Left lung (tissue), 10 donors: ENCODE data around the gene RFK. TPM values are rescaled to one million over a fixed set of nuclear protein-coding genes. Genes with fewer than 3 reads are reported as not detected.

Experiments used
- ATAC-seq: fragments of 200-7000 bp; cut with Tn5 transposase; one replicate; pipeline ENCODE4 v1.9.1; 2020; ENCODE audit warnings: moderate library complexity
- DNase-seq, 4 donors: peaks; one replicate each; pipeline ENCODE4 v3.0.0-alpha.2; 2013 to 2020
- H3K27ac ChIP-seq, 2 donors: fragments of 200-600 bp; sonication (generic) in 1 of 2; one replicate each; pipeline versions ENCODE4 v1.5.0 to v1.8.0; 2020 to 2021
- H3K27me3 ChIP-seq, 2 donors: fragments of 200-600 bp; sonication (generic) in 1 of 2; one replicate each; pipeline versions ENCODE4 v1.5.0 to v1.8.0; 2020 to 2021
- H3K36me3 ChIP-seq, 2 donors: fragments of 200-600 bp; sonication (generic) in 1 of 2; one replicate each; pipeline versions ENCODE4 v1.5.0 to v1.8.0; 2020 to 2021
- H3K4me1 ChIP-seq, 2 donors: fragments of 200-600 bp; one replicate each; pipeline ENCODE4 v1.8.0; 2021
- H3K4me3 ChIP-seq, 2 donors: fragments of 200-600 bp; sonication (generic) in 1 of 2; one replicate each; pipeline versions ENCODE4 v1.5.0 to v1.8.0; 2020 to 2021; ENCODE audit warnings: mild to moderate bottlenecking in 1 of 2
- H3K9me3 ChIP-seq, 2 donors: fragments of 200-600 bp; sonication (generic) in 1 of 2; one replicate each; pipeline versions ENCODE4 v1.5.0 to v1.8.0; 2020 to 2021
- CTCF ChIP-seq, 2 donors: fragments of 200-600 bp; sonication (generic) in 1 of 2; IDR thresholded peaks; one replicate each; pipeline versions ENCODE4 v1.5.0 to v1.8.0; 2021; ENCODE audit warnings: antibody characterized with exemption in 2 of 2
- intact Hi-C, 2 donors: fragments of 100-400 bp; cut with DNase I; formaldehyde crosslinking; loops; one replicate each; pipeline versions ENCODE4 v1.11.2 to v1.14.2; 2022
- polyA plus RNA-seq, 6 donors: library from polyadenylated mRNA; unstranded; fragments of 120-200 nt; gene quantifications; one replicate each; pipeline ENCODE4 v1.2.1, GENCODE V29; 2013; ENCODE audit not compliant: insufficient read length in 6 of 6
- total RNA-seq, 2 donors: library from RNA; stranded (reverse); fragmentation: NEBNext Ultra II Directional; extraction: Animal tissue kit (Norgen Biotek cat#: 25700); gene quantifications; one replicate each; pipeline ENCODE4 v1.2.1, GENCODE V29; 2021
- donor health status: DM: no; HTN: yes; CAD: no.
- donor health status: DM: no; HTN: no; CAD: no.

RFK gene
- total and polyA plus RNA-seq, 8 donors = 15.4 to 23.3 (median 19.6) TPM

GRCh38 chr9:76403352-76403751, 9.1 kb upstream of the RFK start:
- TF ChIP-seq CTCF (IDR thresholded peaks at IDR 0.05) = peak; percentile 36 to 46
- peak; percentile 90 for ATAC-seq
- Histone ChIP-seq H3K9me3 (no peaks in the 10 kb centered on the region), H3K36me3 (no peaks in the 10 kb centered on the region), H3K4me1 (no peaks in the 10 kb centered on the region), H3K4me3 (no peak overlapping the region), H3K27ac (peak overlapping the region in 1 of 2 donors; percentile 57), H3K27me3 (no peaks in the 10 kb centered on the region)
- intact Hi-C loops = no loop called here
- peak in 2 of 4 donors; percentile 22 to 49 for DNase-seq

GRCh38 chr9:76401580-76402354, 7.5 kb upstream of the RFK start:
- Histone ChIP-seq H3K27ac (no peak overlapping the region), H3K9me3 (no peaks in the 10 kb centered on the region), H3K27me3 (no peaks in the 10 kb centered on the region), H3K4me1 (no peaks in the 10 kb centered on the region), H3K36me3 (no peaks in the 10 kb centered on the region), H3K4me3 (no peak overlapping the region)
- no peak for ATAC-seq
- TF ChIP-seq CTCF (IDR thresholded peaks at IDR 0.05) = no peak
- intact Hi-C loops = no loop called here
- DNase-seq = no peak

- Histone ChIP-seq H3K9me3 (no peaks in the 10 kb centered on the region), H3K36me3 (no peaks in the 10 kb centered on the region), H3K27ac (no peak overlapping the region), H3K4me1 (no peaks in the 10 kb centered on the region), H3K4me3 (no peak overlapping the region), H3K27me3 (no peaks in the 10 kb centered on the region)
- intact Hi-C loops = no loop called here
- TF ChIP-seq CTCF (IDR thresholded peaks at IDR 0.05) = no peak
- ATAC-seq (no peak), DNase-seq (no peak)
Measured at GRCh38 chr9:76401176-76401575, 7.0 kb upstream of the RFK start.

- ATAC-seq (no peak), DNase-seq (no peak)
- TF ChIP-seq CTCF (IDR thresholded peaks at IDR 0.05) = no peak
- Histone ChIP-seq H3K4me1 (peaks cover 0 to 2% of the 10 kb centered on the region in 2 donors), H3K27me3 (no peaks in the 10 kb centered on the region), H3K36me3 (no peaks in the 10 kb centered on the region), H3K9me3 (no peaks in the 10 kb centered on the region), H3K27ac (no peak overlapping the region), H3K4me3 (no peak overlapping the region)
- intact Hi-C loops = no loop called here
Measured at GRCh38 chr9:76400534-76401096, 6.4 kb upstream of the RFK start.

GRCh38 chr9:76399856-76400255, 5.6 kb upstream of the RFK start:
- intact Hi-C loops = no loop called here
- Histone ChIP-seq H3K27me3 (no peaks in the 10 kb centered on the region), H3K4me1 (peaks cover 0 to 5% of the 10 kb centered on the region in 2 donors), H3K27ac (no peak overlapping the region), H3K36me3 (no peaks in the 10 kb centered on the region), H3K4me3 (no peak overlapping the region), H3K9me3 (no peaks in the 10 kb centered on the region)
- DNase-seq (no peak), ATAC-seq (no peak)
- no peak for TF ChIP-seq CTCF (IDR thresholded peaks at IDR 0.05)
